D721Med (cell line): ENCODE data around the gene ATP8B2.
"Not testable (repeated sequence)": the region's sequence is repeated elsewhere in the genome, so short reads cannot be mapped to it uniquely, and the experiment has no call there.

Experiments used
- DNase-seq: peaks from one replicate; pipeline ENCODE4 v3.0.0; 2011; ENCODE audit warnings: low spot score; ENCODE audit not compliant: insufficient read length
- FAIRE-seq: peaks from 2 replicates; lab custom pipeline; 2011; peaks lifted over from hg19 to GRCh38; lab: Jason Lieb, UNC
- CTCF ChIP-seq: IDR thresholded peaks from 2 replicates; pipeline ENCODE4 v1.5.1; 2012; ENCODE audit warnings: mild to moderate bottlenecking, control low read depth; ENCODE audit not compliant: insufficient read depth; ENCODE audit errors: missing control alignments

Gene ATP8B2

GRCh38 chr1:154335025-154335714 is 9.8 kb downstream of the ATP8B2 start:
- no peak for FAIRE-seq
- TF ChIP-seq CTCF = peak; percentile 97
- peak; percentile 91 for DNase-seq

GRCh38 chr1:154337253-154337894 is 12.0 kb downstream of the ATP8B2 start:
- DNase-seq = no peak
- FAIRE-seq = no peak
- no peak for TF ChIP-seq CTCF

GRCh38 chr1:154338875-154339274 is 13.6 kb downstream of the ATP8B2 start:
- DNase-seq (no peak), FAIRE-seq (no peak)
- TF ChIP-seq CTCF = no peak

- not testable (repeated sequence) for DNase-seq, FAIRE-seq
Observed at GRCh38 chr1:154341366-154341765, 16.0 kb downstream of the ATP8B2 start.

GRCh38 chr1:154342132-154342531 is 16.8 kb downstream of the ATP8B2 start:
- no peak for TF ChIP-seq CTCF
- FAIRE-seq (no peak), DNase-seq (no peak)

GRCh38 chr1:154342836-154343472 is 17.6 kb downstream of the ATP8B2 start:
- TF ChIP-seq CTCF = no peak
- FAIRE-seq (no peak), DNase-seq (no peak)

- FAIRE-seq = no peak
- DNase-seq = no peak
Observed at GRCh38 chr1:154344977-154345837, 19.9 kb downstream of the ATP8B2 start.

More at GRCh38 chr1:154344977-154345837, 19.9 kb downstream of the ATP8B2 start:
- TF ChIP-seq CTCF = peak; percentile 48
